Thyroid gland (tissue), 4 donors: ENCODE data around the gene CMTM1. TPM values are rescaled to one million over a fixed set of nuclear protein-coding genes. Genes with fewer than 3 reads are reported as not detected.

ENCODE experiments used
- DNase-seq, 2 donors: peaks; one replicate each; pipeline ENCODE4 v3.0.0-alpha.2; 2019
- H3K27ac ChIP-seq, 3 donors: fragments of 200-600 bp; sonication (generic); 1 replicate in 2 of 3; 2 replicates in 1 of 3; pipeline ENCODE4 v1.5.1; 2016 to 2019; ENCODE audit warnings: mild to moderate bottlenecking in 1 of 3, moderate library complexity in 1 of 3
- H3K27me3 ChIP-seq: fragments of 200-600 bp; sonication (generic); one replicate; pipeline ENCODE4 v1.5.1; 2019
- H3K36me3 ChIP-seq, 2 donors: fragments of 200-600 bp; sonication (generic); one replicate each; pipeline ENCODE4 v1.5.1; 2016 to 2019
- H3K4me1 ChIP-seq, 2 donors: fragments of 200-600 bp; sonication (generic); one replicate each; pipeline ENCODE4 v1.5.1; 2017 to 2019
- H3K4me3 ChIP-seq, 3 donors: fragments of 200-600 bp; sonication (generic); replicated peaks in 1 of 3; 1 replicate in 2 of 3; 2 replicates in 1 of 3; pipeline ENCODE4 v1.5.1; 2016; ENCODE audit warnings: mild to moderate bottlenecking in 1 of 3
- H3K9me3 ChIP-seq: fragments of 200-600 bp; sonication (generic); one replicate; pipeline ENCODE4 v1.5.1; 2017
- POLR2A ChIP-seq, 2 donors: fragments of 450-650 bp; IDR thresholded peaks; one replicate each; pipeline ENCODE4 v1.6.1; 2017; ENCODE audit warnings: antibody characterized with exemption in 2 of 2, mild to moderate bottlenecking in 2 of 2, moderate library complexity in 1 of 2
- WGBS, 2 donors: methylation state at CpG; one replicate each; pipeline ENCODE4 v1.1.5; 2017; 5-methylcytosine and 5-hydroxymethylcytosine counted together
- intact Hi-C: fragments of 100-400 bp; cut with DNase I; formaldehyde crosslinking; loops from one replicate; pipeline ENCODE4 v1.15.1; 2023
- total RNA-seq, 4 donors: library from RNA; depleted of rRNA; stranded (reverse); fragments of >200 nt; gene quantifications; one replicate each; pipeline ENCODE4 v1.2.3, GENCODE V29; 2016
- TF ChIP-seq, protein P1 (sequence below), 6 experiments: fragments of 200-600 bp in 3 of 6; fragments of 450-650 bp in 3 of 6; sonication (generic) in 3 of 6; IDR thresholded peaks; one replicate each; pipeline ENCODE4 v1.5.1; 2016 to 2019; ENCODE audit warnings: antibody characterized with exemption in 6 of 6, mild to moderate bottlenecking in 2 of 6, inconsistent platforms in 1 of 6, moderate library complexity in 1 of 6

CMTM1 gene
- total RNA-seq, 4 donors from 2014 or later = 3.8 TPM; not detected in 3

DNA sequence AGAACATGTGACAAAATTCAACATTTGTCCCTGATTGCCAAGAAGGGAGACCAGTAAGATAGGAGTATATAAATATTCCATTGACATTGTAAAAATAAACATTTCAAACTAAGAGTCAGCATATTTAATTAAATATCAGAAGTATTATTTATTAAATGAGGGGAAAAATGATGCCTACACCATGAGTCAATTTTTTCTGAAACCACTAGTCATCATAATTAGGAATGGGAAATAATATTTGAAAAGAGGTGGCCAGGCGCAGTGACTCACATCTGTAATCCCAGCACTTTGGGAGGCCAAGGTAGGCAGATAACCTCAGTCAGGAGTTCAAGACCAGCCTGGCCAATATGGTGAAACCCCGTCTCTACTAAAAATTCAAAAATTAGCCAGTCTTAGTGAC, 2.1 kb downstream of the CMTM1 start:
- intact Hi-C loops = no loop called here
- Histone ChIP-seq H3K27ac (no peak overlapping the region), H3K27me3 (no peaks in the 10 kb centered on the region), H3K4me3 (no peak overlapping the region), H3K36me3 (peaks cover 0 to 8% of the 10 kb centered on the region in 2 donors), H3K4me1 (no peaks in the 10 kb centered on the region), H3K9me3 (no peaks in the 10 kb centered on the region)
- whole genome bisulfite sequencing, 2 donors = 88 to 96% methylated on average over 2 of the region's 2 CpGs
- TF ChIP-seq POLR2A (IDR thresholded peaks at IDR 0.05) = no peak
- TF ChIP-seq, protein P1, sequence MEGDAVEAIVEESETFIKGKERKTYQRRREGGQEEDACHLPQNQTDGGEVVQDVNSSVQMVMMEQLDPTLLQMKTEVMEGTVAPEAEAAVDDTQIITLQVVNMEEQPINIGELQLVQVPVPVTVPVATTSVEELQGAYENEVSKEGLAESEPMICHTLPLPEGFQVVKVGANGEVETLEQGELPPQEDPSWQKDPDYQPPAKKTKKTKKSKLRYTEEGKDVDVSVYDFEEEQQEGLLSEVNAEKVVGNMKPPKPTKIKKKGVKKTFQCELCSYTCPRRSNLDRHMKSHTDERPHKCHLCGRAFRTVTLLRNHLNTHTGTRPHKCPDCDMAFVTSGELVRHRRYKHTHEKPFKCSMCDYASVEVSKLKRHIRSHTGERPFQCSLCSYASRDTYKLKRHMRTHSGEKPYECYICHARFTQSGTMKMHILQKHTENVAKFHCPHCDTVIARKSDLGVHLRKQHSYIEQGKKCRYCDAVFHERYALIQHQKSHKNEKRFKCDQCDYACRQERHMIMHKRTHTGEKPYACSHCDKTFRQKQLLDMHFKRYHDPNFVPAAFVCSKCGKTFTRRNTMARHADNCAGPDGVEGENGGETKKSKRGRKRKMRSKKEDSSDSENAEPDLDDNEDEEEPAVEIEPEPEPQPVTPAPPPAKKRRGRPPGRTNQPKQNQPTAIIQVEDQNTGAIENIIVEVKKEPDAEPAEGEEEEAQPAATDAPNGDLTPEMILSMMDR (IDR thresholded peaks at IDR 0.05) = no peak
- DNase-seq = no peak

DNA sequence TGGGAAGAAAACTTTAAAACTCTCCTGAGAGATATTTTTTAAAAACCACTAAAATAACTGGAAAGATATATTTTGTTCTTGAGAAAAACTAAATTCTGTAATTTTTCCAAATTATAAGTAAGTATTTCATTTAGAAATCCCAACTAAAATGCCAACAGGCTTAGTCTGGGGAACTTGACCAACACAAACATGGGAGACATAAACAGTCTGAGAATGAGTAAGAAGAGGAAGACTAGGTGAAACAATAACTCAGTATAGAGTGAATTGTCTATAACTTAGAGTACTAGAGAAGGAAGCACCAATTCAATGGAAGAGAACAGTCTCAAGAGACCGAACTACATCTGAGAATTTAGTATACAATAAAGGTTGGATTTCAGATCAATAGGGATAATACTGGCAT, 2.9 kb downstream of the CMTM1 start:
- DNase-seq = no peak
- intact Hi-C loops = no loop called here

DNA sequence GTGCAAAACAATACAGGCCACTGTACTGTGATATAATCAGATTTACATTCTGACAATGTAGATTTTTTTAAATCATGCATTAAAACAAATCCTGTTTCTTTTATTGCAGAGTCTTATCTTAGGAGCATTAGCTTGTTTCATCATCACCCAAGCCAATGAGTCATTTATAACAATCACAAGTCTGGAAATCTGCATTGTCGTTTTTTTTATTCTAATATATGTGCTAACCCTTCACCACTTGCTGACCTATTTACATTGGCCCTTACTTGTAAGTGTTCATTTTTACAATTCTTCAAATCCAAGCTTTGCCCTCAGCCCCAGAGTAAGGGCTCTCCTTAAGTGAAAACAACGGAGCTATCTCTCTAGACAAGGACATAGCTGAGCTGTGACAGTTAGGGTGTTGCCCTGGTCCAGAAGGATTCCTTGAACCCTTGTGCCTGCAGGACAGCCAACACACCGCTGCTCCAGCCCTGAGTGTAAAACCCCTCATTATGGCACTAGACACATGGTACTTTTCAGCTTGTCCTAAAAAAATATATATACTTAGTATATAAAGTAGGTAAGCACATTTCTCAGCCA, 3.7 kb downstream of the CMTM1 start:
- Histone ChIP-seq H3K36me3 (peaks cover 0 to 8% of the 10 kb centered on the region in 2 donors), H3K27ac (no peak overlapping the region), H3K27me3 (no peaks in the 10 kb centered on the region), H3K9me3 (no peaks in the 10 kb centered on the region), H3K4me3 (no peak overlapping the region), H3K4me1 (no peaks in the 10 kb centered on the region)
- DNase-seq = no peak
- intact Hi-C loops = no loop called here
- WGBS, 2 donors = 54 to 66% methylated on average over 3 of the region's 3 CpGs
- TF ChIP-seq, protein P1 (IDR thresholded peaks at IDR 0.05) = no peak
- TF ChIP-seq POLR2A (IDR thresholded peaks at IDR 0.05) = no peak

More for the DNA sequence above, 2.9 kb downstream of the CMTM1 start:
- no peaks in the 10 kb centered on the region for H3K4me1 ChIP-seq
- H3K9me3 ChIP-seq = no peaks in the 10 kb centered on the region
- no peak overlapping the region for H3K4me3 ChIP-seq
- no peak for TF ChIP-seq POLR2A (IDR thresholded peaks at IDR 0.05)
- TF ChIP-seq, protein P1 (IDR thresholded peaks at IDR 0.05) = no peak
- H3K27ac ChIP-seq = no peak overlapping the region
- no peaks in the 10 kb centered on the region for H3K27me3 ChIP-seq
- H3K36me3 ChIP-seq = peaks cover 0 to 8% of the 10 kb centered on the region in 2 donors
- WGBS, 2 donors = 96 to 98% methylated on average over 1 of the region's 1 CpG

DNA sequence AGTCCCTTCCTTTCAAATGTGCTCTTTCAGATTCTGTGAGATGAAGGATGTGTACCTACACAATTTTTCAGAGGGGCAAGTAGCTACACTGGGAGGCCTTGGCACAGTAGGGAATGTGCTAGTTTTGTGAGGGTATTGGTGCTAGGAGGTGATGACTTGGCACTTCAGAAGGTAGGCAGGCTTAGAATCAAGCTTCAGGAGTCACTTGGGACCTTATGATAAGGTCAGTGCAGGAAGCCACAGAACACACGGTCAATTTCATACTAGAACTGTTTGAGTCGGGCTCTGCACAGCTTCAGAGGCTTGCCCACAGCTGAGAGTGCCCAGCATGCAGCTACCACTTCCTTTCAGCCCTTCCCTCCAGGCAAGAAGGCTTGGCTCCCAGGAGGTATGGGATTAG, 6.1 kb downstream of the CMTM1 start:
- intact Hi-C loops = no loop called here
- H3K9me3 ChIP-seq = no peaks in the 10 kb centered on the region
- no peak overlapping the region for H3K4me3 ChIP-seq
- H3K4me1 ChIP-seq = no peaks in the 10 kb centered on the region
- H3K27me3 ChIP-seq = no peaks in the 10 kb centered on the region
- H3K36me3 ChIP-seq = no peaks in the 10 kb centered on the region
- H3K27ac ChIP-seq = no peak overlapping the region
- DNase-seq = no peak
- TF ChIP-seq POLR2A (IDR thresholded peaks at IDR 0.05) = no peak
- TF ChIP-seq, protein P1 (IDR thresholded peaks at IDR 0.05) = no peak
- WGBS, 2 donors = 38 to 74% methylated on average over 2 of the region's 2 CpGs

DNA sequence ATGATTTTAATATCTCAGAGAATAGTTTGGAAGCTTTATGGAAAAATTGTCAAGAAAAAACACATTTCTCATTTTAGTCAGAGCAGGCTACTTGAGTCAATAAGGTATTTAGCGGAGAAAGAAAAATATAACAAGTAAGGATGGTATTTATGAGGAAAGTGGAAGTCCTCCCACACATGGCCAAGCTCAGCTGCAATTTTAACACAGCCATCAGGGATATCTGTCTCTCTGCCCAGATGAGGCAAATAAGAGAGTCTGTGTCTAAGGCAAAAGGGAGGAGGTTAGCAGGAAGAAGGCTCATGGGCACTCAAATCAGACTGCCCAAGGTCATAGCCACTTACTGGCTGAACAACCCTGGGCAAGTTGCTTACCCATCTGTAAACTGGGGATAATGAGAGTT, 7.8 kb downstream of the CMTM1 start:
- DNase-seq = no peak
- intact Hi-C loops = no loop called here
- no peaks in the 10 kb centered on the region for H3K9me3 ChIP-seq
- H3K36me3 ChIP-seq = no peaks in the 10 kb centered on the region
- TF ChIP-seq, protein P1 (IDR thresholded peaks at IDR 0.05) = no peak
- no peak for TF ChIP-seq POLR2A (IDR thresholded peaks at IDR 0.05)
- no peaks in the 10 kb centered on the region for H3K27me3 ChIP-seq
- WGBS, 2 donors = 95 to 96% methylated on average over 1 of the region's 1 CpG
- no peak overlapping the region for H3K27ac ChIP-seq
- H3K4me1 ChIP-seq = peaks cover 3 to 15% of the 10 kb centered on the region in 2 donors
- no peak overlapping the region for H3K4me3 ChIP-seq
